ENCODE results near the gene CDC5L.

Gene CDC5L

GRCh38 chr6:44452725-44453124 lies 65.2 kb downstream of the CDC5L start:
- no peak for DNase-seq (ENCODE audit: low read depth in 3 of 3)

DNA sequence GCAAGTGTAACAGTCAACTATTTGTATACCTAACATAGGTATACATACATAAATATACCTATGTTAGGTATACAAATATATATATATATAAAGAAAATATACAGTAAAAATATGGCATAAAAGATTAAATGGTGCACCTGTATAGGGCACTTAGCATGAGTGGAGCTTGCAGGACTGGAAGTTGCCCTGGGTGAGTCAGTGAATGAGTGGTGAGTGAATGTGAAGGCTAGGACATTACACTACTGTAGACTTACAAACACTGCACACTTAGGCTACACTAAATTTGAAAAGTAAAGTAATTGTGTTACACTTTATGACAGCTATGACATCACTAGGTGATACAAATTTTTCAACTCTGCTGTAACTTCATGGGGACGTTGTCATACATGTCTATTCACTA lies 65.6 kb downstream of the CDC5L start:
- DNase-seq (ENCODE audit: low read depth in 3 of 3): no peak

- DNase-seq (ENCODE audit: low read depth in 3 of 3): no peak
Measured at GRCh38 chr6:44454198-44454597, 66.7 kb downstream of the CDC5L start.

- peak in 2 of 3 donors; percentile 17 to 22 for DNase-seq (ENCODE audit: low read depth in 3 of 3)
Measured at GRCh38 chr6:44456070-44456965, 68.8 kb downstream of the CDC5L start.

DNA sequence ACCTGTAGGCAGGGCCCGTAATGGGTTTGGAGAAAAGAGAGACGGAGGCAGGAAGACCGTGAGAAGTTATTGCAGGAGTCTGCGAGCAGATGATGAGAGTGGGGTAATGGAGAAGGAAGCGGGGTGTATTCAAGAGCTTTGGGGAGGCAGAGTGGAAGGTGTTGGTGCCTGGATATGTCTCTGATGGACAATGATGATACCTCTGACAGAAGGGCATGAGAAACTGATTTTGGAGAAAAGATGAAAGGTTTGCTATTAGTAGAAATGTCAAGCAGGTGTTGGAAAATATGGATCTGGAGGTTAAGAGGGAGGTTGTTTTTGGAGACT lies 69.4 kb downstream of the CDC5L start:
- no peak for DNase-seq (ENCODE audit: low read depth in 3 of 3)

- DNase-seq (ENCODE audit: low read depth in 3 of 3): no peak
Measured at GRCh38 chr6:44457596-44457995, 70.1 kb downstream of the CDC5L start.

- no peak for DNase-seq (ENCODE audit: low read depth in 3 of 3)
Measured at GRCh38 chr6:44458551-44458950, 71.0 kb downstream of the CDC5L start.

- no peak for DNase-seq (ENCODE audit: low read depth in 3 of 3)
Measured at GRCh38 chr6:44462335-44462734, 74.8 kb downstream of the CDC5L start.

DNA sequence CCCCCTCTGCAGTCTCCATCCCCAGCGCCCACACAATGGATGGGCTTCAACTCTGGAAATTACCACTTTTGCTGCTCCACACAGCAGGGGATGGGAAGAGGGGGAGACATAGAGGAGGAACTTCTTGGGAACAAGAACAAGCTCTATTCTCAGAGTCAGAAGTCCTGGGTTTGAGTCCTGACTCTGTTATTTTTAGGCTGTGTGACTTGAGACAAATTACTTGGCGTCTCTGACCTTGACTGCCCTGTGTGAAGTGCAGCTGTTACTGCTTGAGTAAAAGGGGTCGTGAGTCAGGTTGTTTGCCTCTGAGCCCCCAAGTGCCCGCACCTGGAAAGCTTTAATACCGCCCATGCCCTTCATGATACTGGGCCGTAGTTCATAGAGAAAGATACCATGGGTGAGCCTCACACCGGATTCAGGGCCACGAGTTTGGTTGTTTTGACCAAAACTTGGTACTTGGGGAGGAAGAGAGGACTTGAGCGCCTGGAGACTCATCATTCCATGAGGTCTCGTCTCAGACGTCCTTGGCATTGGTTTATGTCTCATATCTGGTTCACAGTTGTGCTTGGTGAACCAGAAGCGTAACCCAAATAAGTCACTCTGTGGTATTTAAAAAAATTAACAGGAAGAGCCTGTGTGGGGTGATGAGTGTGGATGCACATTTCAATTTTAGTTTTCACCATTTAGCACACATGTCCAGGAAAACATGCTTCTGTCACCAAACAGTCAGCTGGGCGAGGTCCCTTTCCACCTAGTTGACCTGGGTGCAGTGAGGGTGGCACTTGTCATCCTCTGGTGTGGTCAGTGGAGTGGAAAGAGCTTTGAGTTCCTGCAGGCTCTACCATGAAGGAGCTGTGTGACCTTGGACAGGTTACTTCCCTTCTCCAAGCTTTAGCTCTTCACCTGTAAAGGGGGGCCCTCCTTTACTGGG lies 75.6 kb downstream of the CDC5L start:
- DNase-seq (ENCODE audit: low read depth in 3 of 3): no peak

- DNase-seq (ENCODE audit: low read depth in 3 of 3): no peak
Measured at GRCh38 chr6:44463728-44464450, 76.4 kb downstream of the CDC5L start.

DNA sequence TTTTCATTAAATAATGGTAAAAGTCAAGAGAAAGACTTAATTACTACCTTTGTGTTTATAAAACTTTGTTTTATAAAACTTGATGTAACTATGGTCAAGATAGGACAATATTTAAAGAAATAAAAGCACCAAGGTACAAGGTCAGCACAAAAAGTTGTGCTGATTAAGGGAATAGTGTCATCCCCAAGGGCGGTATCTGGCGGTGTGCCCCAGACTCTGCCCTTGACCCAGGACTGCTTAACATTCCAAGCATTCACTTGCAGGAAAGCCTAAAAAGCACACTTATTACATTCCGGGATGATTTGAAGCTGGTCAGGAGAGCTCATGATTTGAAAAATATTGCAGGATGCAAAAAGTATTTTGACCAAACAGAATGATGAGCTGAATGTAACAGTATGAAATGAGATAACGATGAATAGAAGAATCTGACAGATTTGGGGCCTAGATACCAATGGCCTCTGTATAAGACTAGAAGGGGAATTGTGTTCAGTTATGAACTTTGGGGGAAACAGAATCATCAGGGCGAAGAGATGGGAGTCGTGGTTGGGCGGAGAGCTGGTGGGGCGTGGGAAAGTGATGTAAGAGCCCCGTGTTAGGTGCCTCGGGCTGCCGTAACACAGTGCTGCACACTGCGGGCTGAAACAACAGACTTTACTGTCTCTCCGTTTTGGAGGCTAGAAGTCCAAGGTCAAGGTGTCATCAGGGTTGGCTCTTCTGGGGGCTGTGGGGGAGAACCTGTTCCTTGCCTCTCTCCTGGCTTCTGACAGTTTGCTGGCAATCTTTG lies 77.2 kb downstream of the CDC5L start:
- no peak for DNase-seq (ENCODE audit: low read depth in 3 of 3)

DNA sequence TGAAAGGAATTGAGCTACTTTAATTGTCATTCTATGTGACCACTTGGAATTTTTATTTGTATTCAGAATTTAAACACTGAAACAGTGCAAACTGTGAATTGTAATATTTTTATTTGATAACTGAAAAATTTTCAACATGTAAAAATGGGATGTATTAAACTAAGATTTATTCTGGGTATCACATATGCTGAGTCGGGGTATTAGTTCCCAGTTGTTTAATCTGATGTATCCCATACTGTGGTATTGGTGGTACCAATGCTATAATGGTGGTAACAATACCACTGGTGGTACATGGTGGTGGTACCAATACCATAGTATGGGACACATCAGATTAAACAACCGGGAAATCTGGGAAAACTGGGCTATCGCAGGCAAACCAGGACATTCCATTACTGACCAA lies 79.4 kb downstream of the CDC5L start:
- no peak for DNase-seq (ENCODE audit: low read depth in 3 of 3)

- DNase-seq (ENCODE audit: low read depth in 3 of 3): no peak
Measured at GRCh38 chr6:44468835-44469234, 81.3 kb downstream of the CDC5L start.

- DNase-seq (ENCODE audit: low read depth in 3 of 3): no peak
Measured at GRCh38 chr6:44470115-44470464, 82.6 kb downstream of the CDC5L start.

DNA sequence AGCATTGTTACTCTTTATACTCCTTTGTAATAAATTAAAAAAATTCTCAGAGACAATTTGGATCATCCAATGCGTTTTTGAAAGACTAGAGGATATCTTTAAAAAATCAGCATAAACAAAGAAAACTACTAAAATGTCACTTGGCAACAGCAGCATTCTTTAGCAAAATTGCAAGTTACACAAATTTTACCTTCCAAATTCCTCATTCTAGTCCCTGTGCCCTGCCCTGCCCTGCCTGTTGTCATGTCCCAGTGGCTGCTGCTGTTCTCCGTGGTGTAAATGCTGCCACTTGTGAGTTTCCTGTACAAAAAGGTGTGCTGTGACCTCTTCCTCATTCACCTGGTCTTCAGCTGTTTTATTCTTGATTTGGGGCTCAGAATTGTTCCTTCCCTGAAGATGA lies 83.2 kb downstream of the CDC5L start:
- DNase-seq (ENCODE audit: low read depth in 3 of 3): no peak

GRCh38 chr6:44471271-44471981 lies 83.9 kb downstream of the CDC5L start:
- DNase-seq (ENCODE audit: low read depth in 3 of 3): no peak

- no peak for DNase-seq (ENCODE audit: low read depth in 3 of 3)
Measured at GRCh38 chr6:44472250-44472945, 84.9 kb downstream of the CDC5L start.

GRCh38 chr6:44473393-44474189 lies 86.1 kb downstream of the CDC5L start:
- no peak for DNase-seq (ENCODE audit: low read depth in 3 of 3)

DNA sequence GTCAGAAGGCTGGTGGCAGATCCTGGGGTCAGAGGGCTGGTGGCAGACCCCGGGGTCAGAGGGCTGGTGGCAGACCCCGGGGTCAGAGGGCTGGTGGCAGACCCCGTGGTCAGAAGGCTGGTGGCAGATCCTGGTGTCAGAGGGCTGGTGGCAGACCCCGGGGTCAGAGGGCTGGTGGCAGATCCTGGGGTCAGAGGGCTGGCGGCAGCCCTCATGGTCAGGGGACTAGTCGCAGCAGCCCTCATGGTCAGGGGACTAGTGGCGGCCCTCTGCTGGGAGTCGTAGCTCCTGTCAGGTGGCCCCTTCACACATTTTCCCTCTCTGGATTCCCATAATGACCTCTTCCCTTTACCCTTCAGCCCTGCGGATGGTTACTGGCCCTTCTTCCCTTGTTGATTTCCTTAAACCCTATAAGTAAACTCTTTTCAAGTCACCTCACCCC lies 86.7 kb downstream of the CDC5L start:
- DNase-seq (ENCODE audit: low read depth in 3 of 3): no peak
